SW480 (cell line): ENCODE data around the gene MGAT5.

ENCODE experiments used
- DNase-seq: peaks from one replicate; pipeline ENCODE4 v3.0.0-alpha.2; 2016; ENCODE audit warnings: low spot score

The MGAT5 gene

GRCh38 chr2:134253117-134253704, 661 bp upstream of the MGAT5 start:
- DNase-seq = no peak

GRCh38 chr2:134254824-134255223, 952 bp downstream of the MGAT5 start:
- no peak for DNase-seq

GRCh38 chr2:134256956-134257355, 3.1 kb downstream of the MGAT5 start:
- no peak for DNase-seq

- no peak for DNase-seq
Measured at GRCh38 chr2:134257509-134257908, 3.6 kb downstream of the MGAT5 start.

- no peak for DNase-seq
Measured at GRCh38 chr2:134257965-134258683, 4.3 kb downstream of the MGAT5 start.

GRCh38 chr2:134258684-134259388, 5.0 kb downstream of the MGAT5 start:
- DNase-seq = no peak

GRCh38 chr2:134259571-134259970, 5.7 kb downstream of the MGAT5 start:
- no peak for DNase-seq

GRCh38 chr2:134259994-134260393, 6.1 kb downstream of the MGAT5 start:
- no peak for DNase-seq

GRCh38 chr2:134260713-134261112, 6.8 kb downstream of the MGAT5 start:
- no peak for DNase-seq

GRCh38 chr2:134261398-134262131, 7.7 kb downstream of the MGAT5 start:
- DNase-seq = no peak

GRCh38 chr2:134262684-134263083, 8.8 kb downstream of the MGAT5 start:
- no peak for DNase-seq

- DNase-seq = no peak
Measured at GRCh38 chr2:134268265-134268664, 14.4 kb downstream of the MGAT5 start.

GRCh38 chr2:134269230-134269629, 15.4 kb downstream of the MGAT5 start:
- DNase-seq = no peak

GRCh38 chr2:134269972-134270735, 16.3 kb downstream of the MGAT5 start:
- DNase-seq = no peak

- no peak for DNase-seq
Measured at GRCh38 chr2:134271758-134272157, 17.9 kb downstream of the MGAT5 start.

- no peak for DNase-seq
Measured at GRCh38 chr2:134272806-134273205, 18.9 kb downstream of the MGAT5 start.

GRCh38 chr2:134273256-134273983, 19.5 kb downstream of the MGAT5 start:
- DNase-seq = no peak

GRCh38 chr2:134274121-134274520, 20.2 kb downstream of the MGAT5 start:
- no peak for DNase-seq

- no peak for DNase-seq
Measured at GRCh38 chr2:134275058-134275862, 21.4 kb downstream of the MGAT5 start.
